Transverse colon (tissue), 4 donors: ENCODE measurements around the gene PLXDC2. TPM values are rescaled to one million over a fixed set of nuclear protein-coding genes. Genes with fewer than 3 reads are reported as not detected.
A peak's percentile ranks its signal among the peaks of the same experiment; 100 is the strongest.
"Not testable (repeated sequence)": the region's sequence is repeated elsewhere in the genome, so short reads cannot be mapped to it uniquely, and the experiment has no call there.

Source experiments
- DNase-seq: peaks from one replicate; pipeline ENCODE4 v3.0.0-alpha.2; 2019
- H3K27ac ChIP-seq, 4 donors: fragments of 200-600 bp; sonication (generic); 2 replicates each; pipeline ENCODE4 v1.5.1; 2016 to 2018; ENCODE audit warnings: inconsistent platforms in 4 of 4
- H3K27me3 ChIP-seq: fragments of 200-600 bp; sonication (generic); 2 replicates; pipeline ENCODE4 v1.5.1; 2017; ENCODE audit warnings: inconsistent platforms
- H3K36me3 ChIP-seq, 4 donors: fragments of 200-600 bp; sonication (generic); 2 replicates each; pipeline ENCODE4 v1.5.1; 2017 to 2019; ENCODE audit warnings: inconsistent platforms in 4 of 4
- H3K4me1 ChIP-seq, 4 donors: fragments of 200-600 bp; sonication (generic); 2 replicates each; pipeline ENCODE4 v1.5.1; 2017 to 2020; ENCODE audit warnings: inconsistent platforms in 4 of 4
- H3K4me3 ChIP-seq, 4 donors: fragments of 200-600 bp; sonication (generic); 1 replicate in 1 of 4; 2 replicates in 3 of 4; pipeline versions ENCODE4 v1.5.1 to v1.6.1; 2017 to 2019; ENCODE audit warnings: inconsistent platforms in 4 of 4
- H3K9me3 ChIP-seq, 2 donors: fragments of 200-600 bp; sonication (generic); 2 replicates each; pipeline ENCODE4 v1.5.1; 2017 to 2019; ENCODE audit warnings: inconsistent platforms in 2 of 2
- CTCF ChIP-seq, 5 experiments: fragments of 200-600 bp in 3 of 5; fragments of 450-650 bp in 2 of 5; sonication (generic) in 3 of 5; IDR thresholded peaks; 1 replicate in 2 of 5; 2 replicates in 3 of 5; pipeline ENCODE4 v1.5.1; 2016 to 2017; ENCODE audit warnings: antibody characterized with exemption in 5 of 5, inconsistent platforms in 3 of 5, mild to moderate bottlenecking in 2 of 5, moderate library complexity in 1 of 5
- EP300 ChIP-seq: sonication (generic); formaldehyde crosslinking; IDR thresholded peaks from one replicate; pipeline ENCODE4 v1.6.1; 2017; ENCODE audit warnings: antibody characterized with exemption, low read depth
- POLR2A ChIP-seq: fragments of 450-650 bp; IDR thresholded peaks from one replicate; pipeline ENCODE4 v1.6.1; 2016; ENCODE audit warnings: antibody characterized with exemption, mild to moderate bottlenecking, moderate library complexity
- POLR2AphosphoS5 ChIP-seq, 3 donors: sonication (generic); formaldehyde crosslinking; IDR thresholded peaks; one replicate each; pipeline ENCODE4 v1.6.1; 2016; ENCODE audit warnings: antibody characterized with exemption in 3 of 3
- WGBS, 2 donors: methylation state at CpG; one replicate each; pipeline ENCODE4 v1.1.5; 2018; ENCODE audit warnings: low coverage in 1 of 2; 5-methylcytosine and 5-hydroxymethylcytosine counted together
- in situ Hi-C, 4 donors: fragments of 200-750 bp; cut with MboI; loops; one replicate each; pipeline versions ENCODE4 v1.15.0 to v1.15.1; 2017; ENCODE audit warnings: low sequenced_read_pairs in 3 of 4, low pct_ligation_motif_present in 1 of 4, low pct_unique_long_range_greater_than_20kb in 1 of 4
- intact Hi-C: fragments of 100-400 bp; cut with DNase I; formaldehyde crosslinking; loops from one replicate; pipeline ENCODE4 v1.15.1; 2023; ENCODE audit warnings: low total_unique reads
- total RNA-seq, 4 donors: library from RNA; depleted of rRNA; stranded (reverse); fragments of >200 nt; gene quantifications; one replicate each; pipeline ENCODE4 v1.1.0, GENCODE V29; 2016

Gene PLXDC2
- total RNA-seq: 10 to 100 TPM; 12.0 to 32.2 (median 20.3) TPM

DNA sequence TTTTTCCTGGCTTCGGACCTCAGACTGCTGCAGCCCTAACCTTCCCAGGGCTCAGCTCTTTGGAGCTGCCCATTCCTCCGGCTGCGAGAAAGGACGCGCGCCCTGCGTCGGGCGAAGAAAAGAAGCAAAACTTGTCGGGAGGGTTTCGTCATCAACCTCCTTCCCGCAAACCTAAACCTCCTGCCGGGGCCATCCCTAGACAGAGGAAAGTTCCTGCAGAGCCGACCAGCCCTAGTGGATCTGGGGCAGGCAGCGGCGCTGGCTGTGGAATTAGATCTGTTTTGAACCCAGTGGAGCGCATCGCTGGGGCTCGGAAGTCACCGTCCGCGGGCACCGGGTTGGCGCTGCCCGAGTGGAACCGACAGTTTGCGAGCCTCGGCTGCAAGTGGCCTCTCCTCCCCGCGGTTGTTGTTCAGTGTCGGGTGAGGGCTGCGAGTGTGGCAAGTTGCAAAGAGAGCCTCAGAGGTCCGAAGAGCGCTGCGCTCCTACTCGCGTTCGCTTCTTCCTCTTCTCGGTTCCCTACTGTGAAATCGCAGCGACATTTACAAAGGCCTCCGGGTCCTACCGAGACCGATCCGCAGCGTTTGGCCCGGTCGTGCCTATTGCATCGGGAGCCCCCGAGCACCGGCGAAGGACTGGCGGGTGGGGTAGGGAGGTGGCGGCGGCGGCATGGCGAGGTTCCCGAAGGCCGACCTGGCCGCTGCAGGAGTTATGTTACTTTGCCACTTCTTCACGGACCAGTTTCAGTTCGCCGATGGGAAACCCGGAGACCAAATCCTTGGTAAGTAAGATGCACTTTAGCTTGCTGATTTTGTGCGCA lies at the start of gene PLXDC2:
Gene PLXDC2, plus strand, starts transcription at position 22 of the 820 bp plus-strand sequence.
- Histone ChIP-seq H3K27me3 (no peaks in the 10 kb centered on the region), H3K4me3 (peak within 1 kb of the TSS; percentile 64 to 80 (median 76)), H3K27ac (peak within 1 kb of the TSS; percentile 77 to 91 (median 88)), H3K9me3 (no peaks in the 10 kb centered on the region), H3K4me1 (peaks cover 0 to 29% (median 15%) of the 10 kb centered on the region in 4 donors), H3K36me3 (no peaks in the 10 kb centered on the region)
- DNase-seq: peak; percentile 50
- in situ Hi-C loops: loop anchor here in 3 of 4 donors (10.0 to 25.0 kb wide), 2 partner anchors 946 to 958 kb away; no protein-coding TSS in a partner anchor
- WGBS, 2 donors: 6% methylated on average over 55 of the region's 65 CpGs; no CpG with 5 or more reads in 1 of the 2 donors
- intact Hi-C loops: no loop called here
- no peak for TF ChIP-seq CTCF (IDR thresholded peaks at IDR 0.05)
- peak in 1 of 3 donors; percentile 44 for TF ChIP-seq POLR2AphosphoS5 (IDR thresholded peaks at IDR 0.05)

DNA sequence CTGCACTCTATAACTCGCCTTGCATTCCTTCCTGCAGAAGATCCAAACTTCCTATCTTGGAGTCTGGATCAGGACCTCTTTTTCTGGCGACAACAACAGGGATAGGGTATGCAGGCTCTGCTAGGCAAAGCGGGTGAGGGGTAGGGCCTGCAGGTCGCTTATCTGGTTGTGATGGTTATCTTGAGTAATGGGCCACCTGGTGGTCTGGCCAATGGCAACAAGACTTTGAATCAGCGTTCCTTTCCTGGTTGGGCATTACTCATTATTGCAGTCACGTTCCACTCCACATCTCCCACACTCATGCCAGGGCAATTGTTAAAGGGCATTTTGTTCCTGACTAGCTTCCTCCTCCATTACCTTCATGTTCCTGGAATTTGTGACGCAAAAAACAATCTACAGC lies 48.4 kb upstream of the PLXDC2 start:
- H3K9me3 ChIP-seq: no peaks in the 10 kb centered on the region
- H3K27me3 ChIP-seq: no peaks in the 10 kb centered on the region
- intact Hi-C loops (no loop called here), in situ Hi-C loops (no loop called here)
- TF ChIP-seq POLR2A (no peak), EP300 (no peak), POLR2AphosphoS5 (IDR thresholded peaks at IDR 0.05) (no peak)
- no peak overlapping the region for H3K4me3 ChIP-seq
- WGBS, 2 donors: 71 to 90% methylated on average over 2 to 7 of the region's 7 CpGs
- no peaks in the 10 kb centered on the region for H3K36me3 ChIP-seq
- no peak overlapping the region for H3K27ac ChIP-seq
- no peaks in the 10 kb centered on the region for H3K4me1 ChIP-seq
- DNase-seq: no peak

- WGBS, 2 donors: 73 to 74% methylated on average over 3 of the region's 3 CpGs
- H3K9me3 ChIP-seq, H3K27ac ChIP-seq, H3K4me3 ChIP-seq, H3K36me3 ChIP-seq, in situ Hi-C loops, intact Hi-C loops, DNase-seq, H3K4me1 ChIP-seq, H3K27me3 ChIP-seq: not testable (repeated sequence)
Measured at GRCh38 chr10:19769826-19770225, 46.4 kb upstream of the PLXDC2 start.

DNA sequence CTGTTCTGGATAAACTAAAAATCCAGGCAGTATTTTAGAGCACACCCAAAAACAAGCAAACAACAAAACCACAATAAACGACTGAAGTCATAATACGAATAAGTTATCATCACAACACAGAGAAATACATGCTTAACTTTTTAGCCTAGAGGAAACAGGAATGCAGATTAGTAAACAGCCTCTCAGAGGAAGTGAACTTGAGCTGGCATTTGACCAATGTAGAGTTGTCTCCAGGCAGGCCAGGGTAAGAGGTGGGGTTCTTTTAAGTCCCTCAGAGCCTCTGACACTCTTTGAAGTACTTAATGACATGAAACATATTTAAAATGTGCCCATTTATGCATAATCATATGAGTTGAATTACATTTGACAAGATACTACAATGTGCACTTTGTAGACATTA lies 43.3 kb upstream of the PLXDC2 start:
- Histone ChIP-seq H3K27ac (no peak overlapping the region), H3K9me3 (no peaks in the 10 kb centered on the region), H3K4me3 (no peak overlapping the region), H3K4me1 (no peaks in the 10 kb centered on the region), H3K27me3 (no peaks in the 10 kb centered on the region), H3K36me3 (no peaks in the 10 kb centered on the region)
- TF ChIP-seq POLR2A (no peak), POLR2AphosphoS5 (IDR thresholded peaks at IDR 0.05) (no peak), CTCF (IDR thresholded peaks at IDR 0.05) (no peak), EP300 (no peak)
- intact Hi-C loops: no loop called here
- in situ Hi-C loops: no loop called here
- no peak for DNase-seq
- WGBS, 2 donors: 71 to 73% methylated on average over 2 of the region's 2 CpGs

DNA sequence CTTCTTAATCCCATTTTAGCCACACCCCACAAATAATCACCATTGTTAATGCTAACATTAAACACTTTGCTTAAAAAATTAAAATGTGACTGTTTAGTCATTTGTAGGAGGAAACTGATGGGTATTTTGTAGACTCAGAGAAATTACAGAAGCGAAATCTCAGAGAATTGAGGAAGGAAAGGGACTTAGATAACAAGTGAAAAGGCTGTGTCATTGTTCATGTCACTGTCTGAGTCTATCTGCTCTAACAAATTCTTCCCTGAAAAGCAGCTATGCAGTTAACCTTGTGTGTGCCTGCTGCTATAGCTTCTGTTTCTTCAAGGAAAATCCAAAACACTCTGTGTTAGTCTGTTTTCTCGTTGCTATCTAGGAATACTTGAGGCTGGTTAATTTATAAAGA lies 40.9 kb upstream of the PLXDC2 start:
- 55 to 57% methylated on average over 2 of the region's 2 CpGs for WGBS, 2 donors
- Histone ChIP-seq H3K4me3 (no peak overlapping the region), H3K27ac (no peak overlapping the region), H3K4me1 (no peaks in the 10 kb centered on the region), H3K9me3 (no peaks in the 10 kb centered on the region), H3K27me3 (no peaks in the 10 kb centered on the region), H3K36me3 (no peaks in the 10 kb centered on the region)
- in situ Hi-C loops (loop anchor here in 2 of 4 donors (25.0 kb wide), 1 partner anchor 363 kb away; no protein-coding TSS in a partner anchor), intact Hi-C loops (no loop called here)
- DNase-seq: no peak
- no peak for TF ChIP-seq POLR2A
- TF ChIP-seq EP300: no peak
- no peak for TF ChIP-seq POLR2AphosphoS5 (IDR thresholded peaks at IDR 0.05)
- TF ChIP-seq CTCF (IDR thresholded peaks at IDR 0.05): no peak
